ENCODE measurements around the gene BCAS3. TPM values are rescaled to one million over a fixed set of nuclear protein-coding genes. Genes with fewer than 3 reads are reported as not detected.

BCAS3 gene
- total and polyA plus RNA-seq, 4 donors: 5.8 to 24.6 (median 10.1) TPM

GRCh38 chr17:61386251-61386650, 708.6 kb downstream of the BCAS3 start (continued):
- no peak for TF ChIP-seq REST (IDR thresholded peaks at IDR 0.05)
- TF ChIP-seq ZBTB33 (IDR thresholded peaks at IDR 0.05): no peak
- TF ChIP-seq RAD21 (IDR thresholded peaks at IDR 0.05): no peak
- no peak for TF ChIP-seq HNF4A (conservative IDR thresholded peaks at IDR 0.05)

GRCh38 chr17:61387011-61387410, 709.4 kb downstream of the BCAS3 start:
- Histone ChIP-seq H3K9ac (ENCODE audit: low read depth in 1 of 2, low read length in 2 of 2) (no peak overlapping the region), H3K4me1 (ENCODE audit: control insufficient read depth in 4 of 4, insufficient read depth in 4 of 4, low read length in 3 of 4) (peaks cover 0 to 4% (median 1%) of the 10 kb centered on the region in 4 donors), H3K27me3 (ENCODE audit: control insufficient read depth in 4 of 4, insufficient read depth in 4 of 4, low read length in 3 of 4) (peaks cover 0 to 2% (median 0%) of the 10 kb centered on the region in 4 donors), H3K9me3 (ENCODE audit: control insufficient read depth in 4 of 4, low read length in 3 of 4) (no peaks in the 10 kb centered on the region), H3K27ac (ENCODE audit: low read depth in 1 of 2, low read length in 2 of 2) (no peak overlapping the region), H3K4me3 (ENCODE audit: low read depth in 1 of 3, low read length in 3 of 3) (no peak overlapping the region), H3K36me3 (ENCODE audit: control insufficient read depth in 4 of 4, insufficient read depth in 3 of 4, low read depth in 1 of 4, low read length in 3 of 4) (no peaks in the 10 kb centered on the region)
- 95% methylated on average over 8 of the region's 8 CpGs for WGBS
- TF ChIP-seq SP1 (IDR thresholded peaks at IDR 0.05) (no peak), HNF4A (conservative IDR thresholded peaks at IDR 0.05) (no peak), MAX (IDR thresholded peaks at IDR 0.05) (no peak), HNF4G (IDR thresholded peaks at IDR 0.05) (no peak), REST (IDR thresholded peaks at IDR 0.05) (no peak), JUND (IDR thresholded peaks at IDR 0.05) (no peak), FOXA1 (IDR thresholded peaks at IDR 0.05) (no peak), TAF1 (conservative IDR thresholded peaks at IDR 0.05) (no peak), ATF3 (IDR thresholded peaks at IDR 0.05) (no peak), NR2F2 (IDR thresholded peaks at IDR 0.05) (no peak), GABPA (IDR thresholded peaks at IDR 0.05 in 1 of 2, conservative IDR thresholded peaks at IDR 0.05 in 1 of 2) (no peak), EGR1 (IDR thresholded peaks at IDR 0.05; ENCODE audit: low read depth in 2 of 2) (no peak), CTCF (IDR thresholded peaks at IDR 0.05; ENCODE audit: low read depth, low read length, missing input control) (no peak), FOXA2 (IDR thresholded peaks at IDR 0.05) (no peak), RAD21 (IDR thresholded peaks at IDR 0.05) (no peak), RXRA (IDR thresholded peaks at IDR 0.05) (no peak), YY1 (IDR thresholded peaks at IDR 0.05) (no peak), ZBTB33 (IDR thresholded peaks at IDR 0.05) (no peak)
- no peak for DNase-seq (ENCODE audit: low spot score)
